GM19328 (cell line): ENCODE results near the gene TELO2.

Source experiments
- ATAC-seq: cut with Tn5 transposase; IDR thresholded peaks from one replicate; pipeline ENCODE4 v1.9.1; 2021; ENCODE audit warnings: mild to moderate bottlenecking, moderate library complexity; ENCODE audit not compliant: unreplicated experiment

TELO2 gene

GRCh38 chr16:1533443-1533951 lies 40.3 kb downstream of the TELO2 start, which contains the start of gene TMEM204:
Gene TMEM204, plus strand, starts transcription at chr16:1533666. Its CDS starts 610 bp downstream, at chr16:1534276.
- ATAC-seq: no peak

- no peak for ATAC-seq
Observed at GRCh38 chr16:1534021-1535020, 41.2 kb downstream of the TELO2 start.

- no peak for ATAC-seq
Observed at GRCh38 chr16:1535391-1536291, 42.5 kb downstream of the TELO2 start.

GRCh38 chr16:1536601-1537000 lies 43.4 kb downstream of the TELO2 start:
- ATAC-seq: no peak

GRCh38 chr16:1537138-1537577 lies 44.0 kb downstream of the TELO2 start:
- ATAC-seq: no peak

- no peak for ATAC-seq
Observed at GRCh38 chr16:1537763-1538289, 44.7 kb downstream of the TELO2 start.

- ATAC-seq: no peak
Observed at GRCh38 chr16:1538804-1539520, 45.8 kb downstream of the TELO2 start.

- ATAC-seq: no peak
Observed at GRCh38 chr16:1539720-1540555, 46.8 kb downstream of the TELO2 start.

GRCh38 chr16:1540556-1540855 lies 47.3 kb downstream of the TELO2 start:
- ATAC-seq: no peak

- no peak for ATAC-seq
Observed at GRCh38 chr16:1541293-1542165, 48.4 kb downstream of the TELO2 start.

- ATAC-seq: no peak
Observed at GRCh38 chr16:1542166-1542500, 49.0 kb downstream of the TELO2 start.

GRCh38 chr16:1542533-1542932 lies 49.4 kb downstream of the TELO2 start:
- no peak for ATAC-seq

GRCh38 chr16:1543085-1543896 lies 50.1 kb downstream of the TELO2 start:
- ATAC-seq: no peak

GRCh38 chr16:1545044-1546040 lies 52.2 kb downstream of the TELO2 start:
- ATAC-seq: no peak

- no peak for ATAC-seq
Observed at GRCh38 chr16:1546430-1546829, 53.3 kb downstream of the TELO2 start.

- no peak for ATAC-seq
Observed at GRCh38 chr16:1548233-1548632, 55.1 kb downstream of the TELO2 start.

GRCh38 chr16:1548727-1549126 lies 55.6 kb downstream of the TELO2 start:
- ATAC-seq: no peak
